Left lobe of liver (tissue), 2 donors: ENCODE results near the gene PCDHGA7. TPM values are rescaled to one million over a fixed set of nuclear protein-coding genes. Genes with fewer than 3 reads are reported as not detected.
"Not testable (repeated sequence)": the region's sequence is repeated elsewhere in the genome, so short reads cannot be mapped to it uniquely, and the experiment has no call there.

Experiments
- ATAC-seq: fragments of 200-7000 bp; cut with Tn5 transposase; one replicate; pipeline ENCODE4 v1.9.1; 2020; ENCODE audit warnings: mild to moderate bottlenecking, moderate library complexity
- DNase-seq: peaks from one replicate; pipeline ENCODE4 v3.0.0-alpha.2; 2020; ENCODE audit warnings: low spot score
- total RNA-seq: library from RNA; stranded (reverse); gene quantifications from one replicate; pipeline ENCODE4 v1.2.1, GENCODE V29; 2021
- donor health status: DM: no; HTN: no; CAD: no; lungs with moderate emphysema.
- donor health status: DM: no; HTN: yes; CAD: no.

The PCDHGA7 gene
- total RNA-seq, 1 donor from 2014 or later, result 0.33 TPM

- ATAC-seq (peak; percentile 99), DNase-seq (peak; percentile 64)
Observed at GRCh38 chr5:141397756-141398551, 15.4 kb downstream of the PCDHGA7 start, which contains the start of gene PCDHGB5. TSS of gene PCDHGB5 (plus strand) at chr5:141397947. CDS start at chr5:141398128, 181 bp downstream.

GRCh38 chr5:141398608-141399007, 16.1 kb downstream of the PCDHGA7 start:
- DNase-seq (no peak), ATAC-seq (no peak)

DNA sequence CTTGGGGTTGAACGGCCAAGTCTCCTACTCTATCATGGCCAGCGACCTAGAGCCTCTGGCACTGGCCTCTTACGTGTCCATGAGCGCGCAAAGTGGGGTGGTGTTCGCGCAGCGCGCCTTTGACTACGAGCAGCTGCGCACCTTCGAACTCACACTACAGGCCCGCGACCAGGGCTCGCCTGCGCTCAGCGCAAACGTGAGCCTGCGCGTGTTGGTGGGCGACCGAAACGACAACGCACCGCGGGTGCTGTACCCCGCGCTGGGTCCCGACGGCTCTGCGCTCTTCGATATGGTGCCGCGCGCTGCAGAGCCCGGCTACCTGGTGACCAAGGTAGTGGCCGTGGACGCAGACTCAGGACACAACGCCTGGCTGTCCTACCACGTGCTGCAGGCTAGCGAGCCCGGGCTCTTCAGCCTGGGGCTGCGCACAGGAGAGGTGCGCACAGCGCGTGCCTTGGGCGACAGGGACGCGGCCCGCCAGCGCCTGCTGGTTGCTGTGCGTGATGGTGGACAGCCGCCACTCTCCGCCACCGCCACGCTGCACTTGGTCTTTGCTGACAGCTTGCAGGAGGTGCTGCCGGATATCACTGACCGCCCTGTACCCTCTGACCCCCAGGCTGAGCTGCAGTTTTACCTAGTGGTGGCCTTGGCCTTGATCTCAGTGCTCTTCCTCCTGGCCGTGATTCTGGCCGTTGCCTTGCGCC, 17.2 kb downstream of the PCDHGA7 start:
- DNase-seq (no peak), ATAC-seq (no peak)

DNA sequence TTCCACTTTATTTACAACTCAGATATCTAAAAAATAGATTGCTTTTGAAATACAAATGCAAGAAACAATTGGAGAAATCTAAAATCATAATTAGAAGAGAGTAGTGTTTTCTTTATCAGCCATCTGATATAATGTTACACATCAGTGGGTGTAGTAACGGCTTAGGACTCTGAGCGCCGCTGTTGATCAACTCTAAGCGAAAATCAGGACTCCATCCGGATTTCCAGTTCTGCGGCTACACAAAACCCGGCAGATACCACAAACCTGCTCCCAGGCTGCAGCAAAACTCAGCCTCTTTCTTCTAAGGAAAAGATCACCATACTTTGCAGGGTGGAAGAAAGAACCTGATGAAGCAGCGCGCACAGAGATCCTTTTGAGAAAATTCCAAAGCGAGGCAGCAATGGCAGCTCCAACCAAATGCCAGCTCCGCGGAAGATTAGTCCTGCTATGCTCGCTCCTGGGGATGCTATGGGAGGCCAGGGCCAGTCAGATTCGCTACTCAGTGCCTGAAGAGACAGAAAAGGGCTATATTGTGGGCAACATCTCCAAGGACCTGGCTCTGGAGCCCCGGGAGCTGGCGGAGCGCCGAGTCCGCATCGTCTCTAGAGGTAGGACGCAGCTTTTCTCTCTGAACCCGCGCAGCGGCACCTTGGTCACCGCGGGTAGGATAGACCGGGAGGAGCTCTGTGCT, 20.2 kb downstream of the PCDHGA7 start, which contains the start of gene PCDHGA9:
TSS of gene PCDHGA9 (plus strand) at position 226 of the 691 bp plus-strand sequence. CDS start at position 401, 175 bp downstream.
- DNase-seq (no peak), ATAC-seq (peak; percentile 66)

- DNase-seq, result no peak
Observed at GRCh38 chr5:141403387-141403786, 20.8 kb downstream of the PCDHGA7 start.

DNA sequence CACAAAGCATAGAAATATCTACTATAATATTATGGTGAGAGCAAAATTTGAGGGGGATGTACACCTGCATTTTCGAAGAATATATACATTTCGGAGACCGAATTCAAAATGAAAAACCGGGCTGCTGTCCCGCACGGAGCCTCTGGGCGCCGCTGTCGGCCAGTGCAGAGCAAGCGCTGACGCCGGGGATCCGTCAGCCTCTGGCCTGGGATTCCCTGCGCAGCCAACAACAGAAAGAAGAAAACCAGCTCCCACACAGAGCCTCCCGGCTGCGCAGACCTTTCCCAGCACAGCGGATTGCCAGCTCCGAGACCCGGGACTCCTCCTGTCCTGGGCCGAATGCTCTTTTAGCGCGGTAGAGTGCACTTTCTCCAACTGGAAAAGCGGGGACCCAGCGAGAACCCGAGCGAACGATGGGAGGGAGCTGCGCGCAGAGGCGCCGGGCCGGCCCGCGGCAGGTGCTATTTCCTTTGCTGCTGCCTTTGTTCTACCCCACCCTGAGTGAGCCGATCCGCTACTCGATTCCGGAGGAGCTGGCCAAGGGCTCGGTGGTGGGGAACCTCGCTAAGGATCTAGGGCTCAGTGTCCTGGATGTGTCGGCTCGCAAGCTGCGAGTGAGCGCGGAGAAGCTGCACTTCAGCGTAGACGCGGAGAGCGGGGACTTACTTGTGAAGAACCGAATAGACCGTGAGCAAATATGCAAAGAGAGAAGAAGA, 25.4 kb downstream of the PCDHGA7 start, which contains the start of gene PCDHGB6:
TSS of gene PCDHGB6 (plus strand) at position 232 of the 716 bp plus-strand sequence. CDS start at position 414, 182 bp downstream.
- DNase-seq (peak; percentile 60), ATAC-seq (peak; percentile 94)

More at GRCh38 chr5:141403387-141403786, 20.8 kb downstream of the PCDHGA7 start:
- ATAC-seq, result no peak

- ATAC-seq (no peak), DNase-seq (no peak)
Observed at GRCh38 chr5:141409598-141410306, 27.2 kb downstream of the PCDHGA7 start.

- DNase-seq (no peak), ATAC-seq (no peak)
Observed at GRCh38 chr5:141411575-141411974, 29.0 kb downstream of the PCDHGA7 start.

DNA sequence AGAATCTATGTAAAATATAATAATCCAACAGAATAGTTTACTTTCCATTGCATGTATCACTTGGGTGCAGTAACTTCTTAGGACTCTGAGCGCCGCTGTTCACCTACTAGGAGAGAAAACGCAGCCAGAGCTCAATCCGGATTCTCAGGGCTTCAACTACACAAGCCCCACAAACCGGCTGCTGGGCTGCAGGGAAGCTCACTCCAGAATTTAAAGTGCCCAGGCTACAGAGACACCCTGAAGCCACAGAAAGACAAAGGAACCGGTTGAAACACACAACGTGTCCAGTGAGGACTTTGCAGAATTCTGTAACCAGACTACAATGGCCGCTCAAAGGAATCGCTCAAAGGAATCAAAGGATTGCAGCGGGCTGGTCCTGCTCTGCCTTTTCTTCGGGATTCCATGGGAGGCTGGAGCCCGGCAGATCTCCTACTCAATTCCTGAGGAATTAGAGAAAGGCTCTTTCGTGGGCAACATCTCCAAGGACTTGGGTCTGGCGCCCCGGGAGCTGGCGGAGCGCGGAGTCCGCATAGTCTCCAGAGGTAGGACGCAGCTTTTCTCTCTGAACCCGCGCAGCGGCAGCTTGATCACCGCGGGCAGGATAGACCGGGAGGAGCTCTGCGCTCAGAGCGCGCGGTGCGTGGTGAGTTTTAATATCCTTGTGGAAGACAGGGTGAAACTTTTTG, 30.5 kb downstream of the PCDHGA7 start, which contains the start of gene PCDHGA10:
TSS of gene PCDHGA10 (plus strand) at position 134 of the 686 bp plus-strand sequence. CDS start at position 323, 189 bp downstream.
- peak; percentile 62 for DNase-seq
- peak; percentile 88 for ATAC-seq

DNA sequence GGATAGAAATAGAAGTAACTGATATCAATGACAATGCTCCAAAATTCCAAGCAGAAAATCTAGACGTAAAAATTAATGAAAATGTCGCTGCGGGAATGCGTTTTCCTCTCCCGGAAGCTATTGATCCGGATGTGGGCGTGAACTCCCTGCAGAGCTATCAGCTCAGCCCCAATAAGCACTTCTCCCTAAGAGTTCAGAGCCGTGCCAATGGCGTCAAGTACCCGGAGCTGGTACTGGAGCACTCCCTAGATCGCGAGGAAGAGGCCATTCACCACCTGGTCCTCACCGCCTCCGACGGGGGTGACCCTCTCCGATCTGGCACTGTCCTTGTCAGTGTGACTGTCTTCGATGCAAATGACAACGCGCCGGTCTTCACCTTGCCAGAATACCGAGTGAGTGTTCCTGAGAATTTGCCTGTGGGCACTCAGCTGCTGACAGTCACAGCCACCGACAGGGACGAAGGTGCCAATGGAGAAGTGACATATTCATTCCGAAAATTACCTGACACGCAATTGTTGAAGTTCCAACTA, 31.1 kb downstream of the PCDHGA7 start:
- ATAC-seq (peak; percentile 60), DNase-seq (no peak)

- DNase-seq, result not testable (repeated sequence)
Observed at GRCh38 chr5:141414548-141415274, 32.2 kb downstream of the PCDHGA7 start.

GRCh38 chr5:141415275-141415618, 32.7 kb downstream of the PCDHGA7 start:
- ATAC-seq, DNase-seq: not testable (repeated sequence)

More at GRCh38 chr5:141414548-141415274, 32.2 kb downstream of the PCDHGA7 start:
- not testable (repeated sequence) for ATAC-seq

GRCh38 chr5:141417494-141418172, 35.1 kb downstream of the PCDHGA7 start, which contains the start of gene PCDHGB7:
TSS of gene PCDHGB7 (plus strand) at chr5:141417677. CDS start at chr5:141417860, 183 bp downstream.
- ATAC-seq (peak; percentile 75), DNase-seq (peak; percentile 61)

- no peak for DNase-seq
- no peak for ATAC-seq
Observed at GRCh38 chr5:141419074-141419880, 36.7 kb downstream of the PCDHGA7 start.

DNA sequence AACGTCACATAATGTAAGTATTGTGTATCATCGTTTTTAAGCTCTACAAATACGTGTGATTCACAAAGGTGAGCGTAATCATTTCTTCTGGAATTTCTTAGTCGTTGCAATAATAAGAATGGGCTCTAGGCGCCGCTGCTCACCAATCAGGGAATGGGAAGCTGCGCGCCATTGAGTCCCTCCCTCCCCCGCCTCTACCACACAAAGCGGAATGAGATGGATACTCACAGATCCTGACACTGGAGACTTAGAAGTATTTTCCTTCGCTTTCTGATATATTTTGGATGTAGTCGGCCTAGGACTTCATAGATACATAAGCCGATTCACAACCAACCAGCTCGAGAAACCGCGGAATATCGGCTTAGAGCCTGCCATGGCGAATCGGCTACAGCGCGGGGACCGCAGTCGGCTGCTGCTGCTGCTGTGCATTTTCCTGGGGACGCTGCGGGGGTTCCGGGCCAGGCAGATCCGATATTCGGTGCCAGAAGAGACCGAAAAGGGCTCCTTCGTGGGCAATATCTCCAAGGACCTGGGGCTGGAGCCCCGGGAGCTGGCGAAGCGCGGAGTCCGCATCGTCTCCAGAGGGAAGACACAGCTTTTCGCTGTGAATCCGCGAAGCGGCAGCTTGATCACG, 38.4 kb downstream of the PCDHGA7 start, which contains the start of gene PCDHGA11:
TSS of gene PCDHGA11 (plus strand) at position 197 of the 634 bp plus-strand sequence. CDS start at position 374, 177 bp downstream.
- DNase-seq (no peak), ATAC-seq (peak; percentile 59)

- ATAC-seq, result no peak
Observed at GRCh38 chr5:141421489-141421855, 38.9 kb downstream of the PCDHGA7 start.

More at GRCh38 chr5:141421489-141421855, 38.9 kb downstream of the PCDHGA7 start:
- no peak for DNase-seq
